ENCODE data around the gene GATM. TPM values are rescaled to one million over a fixed set of nuclear protein-coding genes. Genes with fewer than 3 reads are reported as not detected.

Gene GATM
- total RNA-seq, 3 donors from 2014 or later = 7.7 to 21.2 (median 8.9) TPM

DNA sequence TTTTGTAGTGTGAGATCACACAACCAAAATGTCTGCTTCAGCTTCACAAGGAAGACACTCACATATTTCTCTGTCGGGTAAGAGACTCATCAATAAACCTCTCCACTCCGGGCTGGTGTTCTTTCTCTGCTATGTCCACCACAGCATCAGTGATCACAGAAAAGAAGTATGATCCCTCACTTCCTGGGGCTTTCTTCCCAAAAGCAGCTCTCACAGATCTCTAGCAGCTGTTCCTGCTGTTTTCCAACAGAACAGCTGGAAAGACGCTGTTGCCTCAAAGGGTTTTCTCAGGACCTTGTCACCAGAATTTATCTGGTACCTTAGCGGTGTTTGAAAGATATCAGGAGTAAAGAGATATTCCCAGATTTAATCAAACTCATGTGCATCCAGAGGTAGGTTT is 46.4 kb downstream of the GATM start:
- intact Hi-C loops (cut with DNase I, micrococcal nuclease) = no loop called here
- Histone ChIP-seq H3K4me1 (ENCODE audit: low read depth) (peaks cover 8% of the 10 kb centered on the region), H3K4me3 (no peak overlapping the region), H3K9me3 (no peaks in the 10 kb centered on the region), H3K36me3 (ENCODE audit: low read depth) (no peaks in the 10 kb centered on the region)
- DNase-seq (no peak), ATAC-seq (no peak)
- no peak for TF ChIP-seq CTCF (IDR thresholded peaks at IDR 0.05)

GRCh38 chr15:45328663-45329062 is 49.7 kb downstream of the GATM start:
- no peak overlapping the region for H3K4me3 ChIP-seq
- no peak for TF ChIP-seq CTCF (IDR thresholded peaks at IDR 0.05)
- DNase-seq (no peak), ATAC-seq (no peak)
- H3K36me3 ChIP-seq (ENCODE audit: low read depth) = no peaks in the 10 kb centered on the region
- H3K9me3 ChIP-seq = no peaks in the 10 kb centered on the region
- H3K4me1 ChIP-seq (ENCODE audit: low read depth) = peaks cover 1% of the 10 kb centered on the region
- intact Hi-C loops (cut with DNase I, micrococcal nuclease) = no loop called here

- no peak overlapping the region for H3K4me3 ChIP-seq
- DNase-seq (no peak), ATAC-seq (no peak)
- no peaks in the 10 kb centered on the region for H3K9me3 ChIP-seq
- no peaks in the 10 kb centered on the region for H3K4me1 ChIP-seq (ENCODE audit: low read depth)
- intact Hi-C loops (cut with DNase I, micrococcal nuclease) = no loop called here
- no peaks in the 10 kb centered on the region for H3K36me3 ChIP-seq (ENCODE audit: low read depth)
- no peak for TF ChIP-seq CTCF (IDR thresholded peaks at IDR 0.05)
Measured at GRCh38 chr15:45326741-45327140, 51.6 kb downstream of the GATM start.

DNA sequence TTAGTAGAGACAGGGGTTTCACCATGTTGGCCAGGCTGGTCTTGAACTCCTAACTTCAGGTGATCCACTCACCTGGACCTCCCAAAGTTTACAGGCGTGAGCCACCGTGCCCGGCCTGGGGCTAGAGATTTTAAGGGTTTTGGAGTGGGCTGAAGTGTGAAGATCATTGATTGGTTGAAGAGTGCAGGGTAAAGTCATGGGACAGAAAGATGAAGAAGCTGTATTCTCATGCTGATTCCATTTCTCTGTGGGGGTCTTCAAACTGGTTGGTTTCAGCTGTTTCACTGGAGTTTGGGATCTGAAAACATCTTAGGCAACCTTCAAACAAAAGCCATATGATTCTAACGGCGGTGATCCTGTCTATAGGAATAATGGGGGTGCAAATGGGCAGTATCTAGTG is 52.1 kb downstream of the GATM start:
- Histone ChIP-seq H3K36me3 (ENCODE audit: low read depth) (no peaks in the 10 kb centered on the region), H3K9me3 (no peaks in the 10 kb centered on the region), H3K4me3 (no peak overlapping the region), H3K4me1 (ENCODE audit: low read depth) (no peaks in the 10 kb centered on the region)
- intact Hi-C loops (cut with DNase I, micrococcal nuclease) = no loop called here
- no peak for TF ChIP-seq CTCF (IDR thresholded peaks at IDR 0.05)
- DNase-seq (no peak), ATAC-seq (no peak)

DNA sequence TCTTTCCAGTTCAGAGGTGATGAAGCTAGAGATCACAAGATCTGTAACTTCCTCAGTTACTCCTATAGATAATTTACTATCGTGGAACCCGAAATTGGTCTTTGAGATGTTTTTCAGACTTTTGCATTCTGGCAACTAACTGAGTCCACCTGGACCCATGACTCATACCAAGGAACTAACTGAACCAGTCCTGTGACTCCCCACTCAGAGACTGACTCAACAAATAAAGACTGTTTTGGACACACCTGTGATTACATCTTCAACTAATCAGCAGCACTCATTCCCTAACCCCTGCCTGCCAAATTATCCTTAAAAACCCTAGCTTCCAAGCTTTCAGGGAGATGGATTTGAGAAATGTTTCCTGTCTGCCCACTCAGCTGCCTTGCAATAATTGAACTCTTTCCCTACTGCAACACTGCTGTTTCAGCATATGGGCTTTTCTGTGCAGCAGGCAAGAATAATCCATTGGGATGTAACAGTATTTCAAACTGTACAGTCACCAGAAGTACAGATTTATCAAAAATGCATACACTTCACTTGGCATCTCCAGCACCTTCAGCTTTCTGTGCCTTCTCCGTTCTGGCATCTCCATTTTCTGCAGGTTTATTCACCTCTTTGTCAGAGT is 57.7 kb downstream of the GATM start:
- no peaks in the 10 kb centered on the region for H3K9me3 ChIP-seq
- TF ChIP-seq CTCF (IDR thresholded peaks at IDR 0.05) = no peak
- no peaks in the 10 kb centered on the region for H3K36me3 ChIP-seq (ENCODE audit: low read depth)
- H3K4me1 ChIP-seq (ENCODE audit: low read depth) = no peaks in the 10 kb centered on the region
- intact Hi-C loops (cut with DNase I, micrococcal nuclease) = no loop called here
- H3K4me3 ChIP-seq = no peak overlapping the region
- ATAC-seq = peak; percentile 77
- no peak for DNase-seq
